HG03045 (cell line): ENCODE results near the gene ASPSCR1.

Source experiments
- ATAC-seq: cut with Tn5 transposase; IDR thresholded peaks from one replicate; pipeline ENCODE4 v1.9.1; 2021; ENCODE audit warnings: mild to moderate bottlenecking, moderate library complexity; ENCODE audit not compliant: unreplicated experiment

ASPSCR1 gene

DNA sequence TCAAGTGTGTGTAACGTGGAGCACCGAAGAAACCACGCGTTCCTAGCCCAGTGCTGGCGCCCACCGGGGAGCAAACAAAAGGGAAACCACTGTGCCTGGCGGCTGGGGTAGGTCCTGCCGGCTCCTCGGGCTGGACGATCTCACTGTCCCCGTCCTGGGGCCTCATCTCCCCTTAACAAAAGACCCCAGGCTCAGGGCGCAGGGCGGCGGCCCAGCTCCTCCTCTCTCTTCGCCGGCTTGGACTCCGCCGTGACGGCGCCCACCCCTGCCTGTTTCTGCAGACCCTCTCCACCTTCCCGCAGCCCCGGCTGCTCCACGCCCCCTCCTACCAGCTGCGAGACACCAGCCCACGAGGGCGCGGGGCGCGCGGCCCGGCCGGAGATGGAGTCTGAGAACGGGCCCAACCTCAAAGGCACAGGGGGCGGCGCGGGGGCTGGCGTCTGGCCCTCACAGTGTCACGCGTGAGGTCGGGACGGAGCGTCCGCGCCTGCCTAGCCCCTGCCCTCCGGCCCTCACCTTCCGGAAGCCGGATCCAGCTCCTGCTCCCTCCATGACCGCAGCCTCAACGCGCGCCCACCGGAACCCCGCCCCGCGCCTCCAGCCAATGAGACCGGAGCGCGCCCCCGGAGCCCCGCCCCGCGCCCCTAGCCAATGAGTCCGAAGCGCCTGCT, 45.0 kb downstream of the ASPSCR1 start, which contains the start of gene CENPX:
TSS of gene CENPX (minus strand) at position 569 of the 671 bp plus-strand sequence. CDS start at position 552, 17 bp downstream.
- ATAC-seq, result peak; percentile 16

DNA sequence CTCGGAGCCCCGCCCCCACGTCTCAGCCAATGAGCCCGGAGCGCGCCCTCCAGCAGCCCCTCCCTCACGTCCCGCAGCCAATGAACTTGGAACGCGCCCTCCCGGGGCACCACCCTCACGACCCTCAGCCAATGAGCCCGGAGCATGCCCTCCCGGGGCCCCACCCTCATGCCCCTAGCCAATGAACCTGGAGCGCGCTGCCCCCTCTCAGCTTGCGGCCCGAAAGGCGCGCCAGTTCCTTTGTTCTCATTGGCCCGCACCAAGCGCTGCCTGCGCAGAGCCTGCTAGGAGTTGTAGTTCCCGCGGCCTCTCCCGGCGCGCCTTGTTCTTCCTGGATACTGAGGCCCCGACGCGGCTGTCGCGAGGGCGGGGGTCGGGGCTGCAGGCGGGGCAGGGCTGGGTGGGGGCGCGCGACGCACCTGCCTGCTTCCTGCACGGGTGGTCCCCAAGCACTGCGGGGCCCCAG, 45.6 kb downstream of the ASPSCR1 start, which contains the start of gene LRRC45:
TSS of gene LRRC45 (plus strand) at position 325 of the 466 bp plus-strand sequence. CDS start 339 bp downstream, outside the sequence.
- ATAC-seq, result peak; percentile 85

DNA sequence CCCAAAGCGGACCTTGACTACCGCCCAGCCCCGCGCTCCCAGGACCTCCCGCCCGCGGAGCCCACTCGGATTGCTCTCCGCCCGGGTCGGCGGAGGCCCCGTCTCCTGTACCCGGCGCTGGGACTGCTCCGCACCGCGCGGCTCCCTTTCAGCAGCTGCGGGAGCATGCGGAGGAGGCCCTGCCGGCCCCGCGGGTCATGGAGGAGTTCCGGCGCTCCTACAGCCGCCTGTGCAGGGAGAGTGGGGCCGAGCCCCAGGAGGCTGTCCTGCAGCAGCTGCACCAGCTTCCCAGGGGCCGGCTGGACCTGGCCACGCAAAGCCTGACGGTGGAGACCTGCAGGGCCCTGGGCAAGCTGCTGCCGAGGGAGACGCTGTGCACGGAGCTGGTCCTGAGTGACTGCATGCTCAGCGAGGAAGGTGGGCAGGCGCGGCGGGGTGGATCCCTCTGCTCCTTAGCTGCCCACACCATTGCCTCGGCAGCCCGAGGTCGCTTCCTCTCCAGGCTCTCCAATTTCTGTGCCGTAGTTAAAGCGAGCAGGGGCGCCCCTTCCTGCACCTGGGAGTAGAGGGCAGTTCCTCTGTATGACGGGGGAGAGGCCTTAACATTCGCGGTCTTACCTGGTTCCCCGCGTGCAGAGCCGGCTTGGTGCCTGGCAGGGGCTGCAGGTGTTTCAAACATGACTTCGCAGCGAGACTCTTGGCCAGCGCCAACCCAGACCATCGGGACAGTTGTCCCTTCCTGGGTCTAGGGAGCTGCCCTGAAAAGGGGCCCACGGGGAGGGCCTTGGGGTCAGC, 46.2 kb downstream of the ASPSCR1 start:
- no peak for ATAC-seq

DNA sequence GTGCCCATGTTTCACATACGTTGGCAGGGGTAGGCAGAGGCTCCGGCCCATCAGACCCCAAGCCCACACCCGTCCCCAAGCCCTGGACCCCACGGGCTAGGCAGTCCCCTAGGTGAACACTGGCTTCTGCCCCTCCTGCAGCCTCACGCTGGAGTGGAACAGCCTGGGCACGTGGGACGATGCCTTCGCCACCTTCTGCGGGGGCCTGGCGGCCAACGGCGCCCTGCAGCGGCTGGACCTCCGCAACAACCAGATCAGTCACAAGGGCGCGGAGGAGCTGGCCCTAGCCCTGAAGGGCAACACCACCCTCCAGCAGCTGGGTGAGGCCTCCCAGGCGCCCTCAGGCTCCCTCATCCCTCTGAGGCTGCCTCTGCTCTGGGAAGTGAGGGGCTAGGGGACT, 47.4 kb downstream of the ASPSCR1 start:
- ATAC-seq, result no peak

DNA sequence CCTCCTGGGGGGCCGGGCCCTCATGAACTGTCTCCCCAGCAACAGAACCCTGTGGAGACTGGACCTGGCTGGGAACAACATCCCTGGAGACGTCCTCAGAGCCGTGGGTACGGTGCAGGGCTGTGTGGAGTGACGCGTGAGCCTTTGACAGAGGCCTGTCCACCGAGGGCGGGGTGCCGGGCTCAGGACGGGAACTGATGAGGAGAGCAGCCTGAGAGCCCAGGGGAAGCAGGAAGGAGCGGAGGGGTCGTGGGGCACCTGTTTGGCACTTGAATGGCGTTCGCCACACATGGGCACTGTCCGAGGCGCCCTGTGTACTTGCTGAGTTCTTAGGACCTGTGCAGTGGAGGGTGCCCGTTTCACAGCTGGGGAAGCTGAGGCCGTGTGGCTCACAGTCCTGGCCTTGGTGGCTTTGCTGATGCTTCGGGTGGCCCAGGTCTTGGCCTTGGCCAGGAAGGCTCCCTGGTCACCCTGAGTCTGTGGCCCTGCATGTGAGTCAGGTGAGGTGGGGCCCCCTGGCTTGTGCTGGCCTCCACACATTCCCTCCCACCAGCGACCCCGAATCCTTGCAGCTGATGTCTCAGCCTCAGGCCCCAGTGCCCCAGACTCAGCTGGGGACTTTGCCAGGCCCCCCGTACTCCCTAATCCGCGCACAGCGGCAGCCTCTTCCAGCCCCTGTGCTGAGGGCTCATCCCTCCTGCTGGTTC, 48.1 kb downstream of the ASPSCR1 start:
- ATAC-seq, result no peak

DNA sequence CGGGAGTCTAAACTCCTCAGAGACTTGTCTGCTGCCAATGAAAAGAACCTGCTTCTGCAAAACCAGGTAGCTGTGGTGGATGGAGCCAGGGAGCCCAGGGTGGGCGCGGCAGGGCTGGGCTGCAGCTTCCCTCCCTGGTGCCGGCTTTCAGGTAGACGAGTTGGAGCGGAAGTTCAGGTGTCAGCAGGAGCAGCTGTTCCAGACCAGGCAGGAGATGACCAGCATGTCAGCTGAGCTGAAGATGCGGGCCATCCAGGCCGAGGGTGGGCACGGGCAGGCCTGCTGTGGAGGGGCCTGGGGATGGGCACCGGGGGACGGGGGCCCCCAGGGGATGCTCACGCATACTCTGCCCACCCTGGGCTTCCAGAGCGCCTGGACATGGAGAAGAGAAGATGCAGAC, 50.8 kb downstream of the ASPSCR1 start:
- no peak for ATAC-seq

DNA sequence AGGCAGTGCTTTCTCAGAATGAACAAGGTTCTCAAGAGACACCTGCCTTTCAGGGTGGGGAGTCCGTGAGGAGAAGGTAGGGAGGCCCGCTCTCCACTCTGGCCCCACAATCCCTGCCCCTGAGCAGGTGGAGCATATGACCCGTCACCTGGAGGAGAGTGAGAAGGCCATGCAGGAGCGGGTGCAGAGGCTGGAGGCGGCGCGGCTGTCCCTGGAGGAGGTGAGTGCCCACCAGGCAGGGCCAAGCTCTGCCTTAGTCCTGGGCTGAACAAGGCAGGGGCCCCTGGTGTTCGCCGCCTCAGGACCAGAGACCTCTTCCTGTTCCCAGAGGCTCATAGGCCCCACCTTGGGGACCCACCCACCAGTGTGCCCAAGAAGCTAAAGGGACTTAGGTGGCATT, 51.5 kb downstream of the ASPSCR1 start:
- ATAC-seq, result no peak

DNA sequence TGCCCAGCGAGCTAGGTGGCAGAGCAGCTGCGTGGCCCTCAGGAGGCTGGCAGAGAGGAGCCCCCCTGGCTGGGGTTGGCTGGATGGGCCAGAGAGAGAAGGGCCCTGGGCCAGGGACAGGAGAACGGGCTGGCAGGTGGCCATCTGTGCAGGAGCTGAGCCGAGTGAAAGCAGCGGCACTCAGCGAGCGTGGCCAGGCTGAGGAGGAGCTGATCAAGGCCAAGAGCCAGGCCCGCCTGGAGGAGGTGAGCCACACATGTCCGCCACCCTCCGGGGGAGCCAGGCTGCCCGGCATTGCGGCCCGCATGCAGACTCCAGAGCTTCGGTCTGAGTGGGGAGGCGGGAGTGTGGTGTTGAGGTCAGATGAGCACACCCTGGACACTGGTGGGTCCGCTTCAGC, 52.0 kb downstream of the ASPSCR1 start:
- no peak for ATAC-seq

DNA sequence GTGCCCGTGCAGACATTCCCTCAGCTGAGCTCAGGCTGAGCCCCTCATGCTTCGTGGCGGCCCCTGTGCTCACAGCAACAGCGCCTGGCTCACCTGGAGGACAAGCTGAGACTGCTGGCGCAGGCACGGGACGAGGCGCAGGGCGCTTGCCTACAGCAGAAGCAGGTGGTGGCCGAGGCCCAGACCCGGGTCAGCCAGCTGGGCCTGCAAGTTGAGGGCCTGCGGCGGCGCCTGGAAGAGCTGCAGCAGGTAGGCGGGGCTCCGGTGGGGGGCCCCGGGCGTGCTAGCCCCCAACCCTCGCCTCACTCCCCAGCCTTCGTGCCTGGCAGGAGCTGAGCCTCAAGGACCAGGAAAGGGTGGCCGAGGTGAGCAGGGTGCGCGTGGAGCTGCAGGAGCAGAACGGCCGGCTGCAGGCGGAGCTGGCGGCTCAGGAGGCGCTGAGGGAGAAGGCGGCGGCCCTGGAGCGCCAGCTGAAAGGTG, 52.6 kb downstream of the ASPSCR1 start:
- no peak for ATAC-seq

DNA sequence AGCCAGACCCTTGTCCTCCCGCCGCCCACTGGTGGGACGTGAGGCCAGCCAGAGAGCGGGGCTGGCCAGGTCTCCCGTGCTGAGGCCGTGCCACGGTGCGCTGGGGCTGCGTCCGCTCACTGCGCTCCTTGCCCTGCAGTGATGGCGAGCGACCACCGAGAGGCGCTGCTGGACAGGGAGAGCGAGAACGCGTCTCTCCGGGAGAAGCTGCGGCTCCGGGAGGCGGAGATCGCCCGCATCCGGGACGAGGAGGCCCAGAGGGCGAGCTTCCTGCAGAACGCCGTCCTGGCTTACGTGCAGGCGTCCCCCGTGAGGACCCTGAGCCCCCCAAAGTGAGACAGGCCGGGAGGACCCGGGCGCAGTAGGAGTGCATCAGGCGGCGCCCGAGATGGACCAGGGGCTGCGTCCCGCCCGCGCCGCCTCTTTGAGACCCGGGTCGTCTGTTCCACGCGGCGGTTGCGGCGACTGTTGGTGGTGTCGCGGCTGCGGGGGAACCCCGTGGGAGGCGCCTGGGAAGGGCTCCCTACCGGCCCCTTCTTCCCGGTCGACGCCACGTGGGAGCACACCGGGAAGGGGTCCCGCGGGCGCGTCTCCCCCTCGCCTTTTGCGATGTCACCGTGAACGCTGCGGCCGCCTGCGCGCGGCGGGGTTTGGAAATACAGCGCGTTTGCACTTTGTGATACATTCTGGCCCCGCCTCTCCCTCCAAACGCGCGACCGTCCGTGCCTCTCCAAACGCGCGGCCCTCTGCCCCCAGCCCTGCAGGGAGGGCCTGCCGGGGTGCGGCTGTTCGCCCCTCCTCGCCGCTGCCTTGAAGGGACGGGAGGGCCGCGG, 53.3 kb downstream of the ASPSCR1 start:
- no peak for ATAC-seq

GRCh38 chr17:82031303-82031884, 54.0 kb downstream of the ASPSCR1 start, which contains the start of gene RAC3:
RAC3 (plus strand) TSS chr17:82031678; CDS start chr17:82031762, 84 bp downstream.
- ATAC-seq, result no peak

DNA sequence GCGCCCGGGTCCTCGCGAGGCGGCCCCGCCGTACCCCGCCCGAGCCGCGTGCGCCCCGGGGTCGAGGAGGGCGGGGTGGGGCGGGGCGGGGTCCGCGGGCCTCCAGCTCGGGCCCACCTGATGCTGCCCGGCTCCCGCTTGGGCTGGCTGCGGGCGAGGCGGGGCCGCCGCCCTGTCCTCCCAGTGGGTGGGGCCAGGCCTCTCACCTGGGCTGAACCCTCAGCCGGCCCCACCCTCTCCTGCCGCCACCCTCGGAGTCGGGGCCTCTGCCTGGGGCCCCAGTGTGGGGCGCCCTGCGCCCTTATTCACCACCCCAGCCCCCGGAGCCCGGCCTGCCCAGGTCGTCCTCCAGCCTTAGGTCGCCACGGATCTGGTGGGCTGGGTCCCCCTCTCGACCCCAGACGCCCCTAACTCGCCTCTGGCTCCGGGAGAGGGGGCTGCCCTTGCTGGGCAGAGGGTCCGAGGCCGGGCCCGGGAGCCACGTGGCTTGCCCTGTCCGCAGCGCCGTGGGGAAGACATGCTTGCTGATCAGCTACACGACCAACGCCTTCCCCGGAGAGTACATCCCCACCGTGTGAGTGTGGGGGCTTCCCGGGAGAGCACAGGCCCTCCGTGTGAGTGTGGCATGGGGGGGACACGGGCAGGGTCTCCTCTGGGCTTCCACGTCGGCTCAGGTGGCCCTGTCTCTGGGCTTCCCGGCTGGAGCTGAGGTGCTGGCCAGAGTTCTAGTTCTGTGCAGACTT, 54.6 kb downstream of the ASPSCR1 start:
- no peak for ATAC-seq

DNA sequence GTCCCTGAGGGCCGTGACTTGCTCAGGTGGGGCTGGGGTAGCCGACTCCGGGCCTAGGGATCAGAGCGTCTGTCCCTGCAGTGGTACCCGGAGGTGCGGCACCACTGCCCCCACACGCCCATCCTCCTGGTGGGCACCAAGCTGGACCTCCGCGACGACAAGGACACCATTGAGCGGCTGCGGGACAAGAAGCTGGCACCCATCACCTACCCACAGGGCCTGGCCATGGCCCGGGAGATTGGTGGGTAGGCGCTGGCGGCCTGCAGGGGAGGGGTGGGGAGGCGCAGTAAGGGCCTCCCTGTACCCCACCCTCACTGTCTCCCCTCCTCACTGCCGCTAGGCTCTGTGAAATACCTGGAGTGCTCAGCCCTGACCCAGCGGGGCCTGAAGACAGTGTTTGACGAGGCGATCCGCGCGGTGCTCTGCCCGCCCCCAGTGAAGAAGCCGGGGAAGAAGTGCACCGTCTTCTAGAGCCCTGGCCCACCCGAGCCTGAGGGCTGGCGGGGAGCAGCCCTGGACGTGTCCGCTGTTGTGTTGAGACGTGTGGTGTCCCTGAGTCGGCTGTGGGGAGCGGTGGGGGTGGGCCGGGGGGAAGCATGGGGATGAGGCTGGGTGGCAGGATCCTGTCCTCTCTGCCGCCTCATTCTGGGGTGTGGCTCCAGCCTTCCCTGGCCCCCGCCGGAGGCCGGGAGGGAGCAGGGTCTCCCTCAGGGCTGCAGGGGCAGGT, 56.1 kb downstream of the ASPSCR1 start:
- ATAC-seq, result no peak

DNA sequence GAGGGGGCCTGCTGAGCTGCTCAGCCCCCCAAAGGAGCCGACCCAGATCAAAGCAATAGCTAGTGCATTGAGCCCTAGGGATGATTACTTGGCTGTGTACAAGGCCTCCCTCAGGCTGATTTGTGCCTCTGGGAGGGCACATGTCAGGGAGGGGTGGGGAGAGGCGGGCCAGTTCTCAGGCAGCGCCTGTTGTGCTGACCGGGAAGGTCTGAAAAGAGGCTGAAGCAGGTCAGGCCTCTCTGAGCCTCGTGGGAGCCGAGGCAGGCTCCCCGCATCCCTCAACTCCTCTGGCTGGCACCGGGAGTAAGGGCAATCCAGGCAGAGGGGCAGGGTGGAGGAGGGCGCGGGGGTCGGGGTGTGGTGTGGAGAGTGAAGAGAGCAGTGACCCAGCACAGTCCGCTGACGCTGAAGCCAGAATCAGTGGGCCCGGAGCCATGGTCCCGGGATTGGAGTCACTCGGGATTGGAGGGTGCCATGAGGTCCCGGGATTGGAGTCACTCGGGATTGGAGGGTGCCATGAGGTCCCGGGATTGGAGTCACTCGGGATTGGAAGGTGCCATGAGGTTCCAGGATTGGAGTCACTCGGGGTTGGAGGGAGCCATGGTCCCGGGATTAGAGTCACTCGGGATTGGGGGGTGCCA, 57.1 kb downstream of the ASPSCR1 start:
- ATAC-seq, result no peak

DNA sequence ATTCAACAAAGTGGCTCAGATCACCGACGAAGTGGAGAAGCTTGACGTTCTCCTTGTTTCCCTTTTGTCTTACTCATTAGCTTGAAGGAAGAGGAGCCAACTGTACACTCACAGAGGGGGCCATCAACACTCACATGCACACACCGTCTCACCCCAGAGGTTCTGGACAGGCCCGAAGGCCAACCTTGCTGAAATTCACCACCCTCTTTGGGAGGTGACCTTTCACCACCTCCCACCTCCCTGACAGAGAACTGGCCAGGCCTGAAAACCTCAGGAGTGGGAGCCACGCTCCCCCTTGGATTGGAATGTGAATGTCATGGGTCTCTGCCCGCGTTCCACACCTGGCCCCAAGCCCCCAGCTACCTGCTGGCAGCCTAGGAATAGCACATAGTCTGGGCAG, 58.1 kb downstream of the ASPSCR1 start:
- no peak for ATAC-seq

DNA sequence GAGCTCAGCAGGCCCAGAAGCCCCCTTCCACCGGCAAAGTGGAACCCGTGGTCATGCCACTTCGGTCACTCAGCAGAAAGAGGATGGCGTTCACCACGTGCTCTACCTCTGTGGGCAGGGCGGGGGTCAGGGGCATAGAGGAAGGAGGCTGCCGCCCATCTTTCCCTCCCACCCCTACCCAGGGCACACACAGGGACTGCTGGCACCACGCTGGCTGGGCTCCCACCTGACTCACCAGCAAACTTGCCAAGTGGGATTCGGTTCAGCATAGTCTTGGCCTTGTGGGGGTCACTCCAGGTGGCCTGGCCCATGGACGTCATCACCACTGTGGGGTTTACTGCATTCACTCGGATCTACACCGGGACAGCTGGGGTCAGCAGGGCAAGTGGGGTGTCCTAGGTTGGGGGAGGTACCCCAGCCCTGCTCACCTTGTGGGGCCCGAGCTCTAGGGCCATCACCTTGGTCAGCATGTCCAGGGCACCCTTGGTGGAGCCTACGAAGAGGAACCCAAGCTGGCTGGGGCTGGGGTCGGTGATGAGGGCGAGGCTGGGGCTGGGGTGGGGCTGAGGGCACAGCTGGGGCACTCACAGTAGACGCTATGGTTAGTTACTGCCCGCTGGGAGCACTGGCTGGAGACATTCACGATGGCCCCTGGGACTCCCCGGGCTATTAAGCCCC, 58.7 kb downstream of the ASPSCR1 start:
- no peak for ATAC-seq

DNA sequence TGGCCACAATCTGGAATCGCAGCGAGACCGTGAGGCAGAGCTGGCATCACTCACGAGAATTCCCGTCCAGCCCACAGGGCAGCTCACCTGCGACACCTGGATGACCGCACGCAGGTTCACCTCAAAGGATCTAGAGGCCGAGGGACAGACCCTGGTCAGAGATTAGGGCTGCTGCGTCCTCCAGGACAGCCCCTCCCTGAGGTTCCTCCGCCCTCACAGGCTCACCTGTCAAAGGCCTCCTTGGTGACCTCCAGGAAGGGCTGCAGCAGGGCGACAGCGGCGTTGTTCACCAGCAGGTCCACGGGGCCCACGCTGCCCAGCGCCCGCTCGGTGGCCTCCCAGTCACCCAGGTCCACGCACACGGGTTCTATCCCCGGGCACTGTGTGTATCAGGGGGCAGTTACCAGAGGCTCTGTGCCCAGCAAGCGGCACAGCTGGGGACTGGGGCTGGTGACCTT, 59.2 kb downstream of the ASPSCR1 start:
- ATAC-seq, result no peak
